GM19351 (cell line): ENCODE measurements around the gene WFDC2.
A peak's percentile ranks its signal among the peaks of the same experiment; 100 is the strongest.

Experiments
- ATAC-seq: cut with Tn5 transposase; IDR thresholded peaks from one replicate; pipeline ENCODE4 v1.9.1; 2021; ENCODE audit warnings: mild to moderate bottlenecking, moderate library complexity; ENCODE audit not compliant: unreplicated experiment

The WFDC2 gene

DNA sequence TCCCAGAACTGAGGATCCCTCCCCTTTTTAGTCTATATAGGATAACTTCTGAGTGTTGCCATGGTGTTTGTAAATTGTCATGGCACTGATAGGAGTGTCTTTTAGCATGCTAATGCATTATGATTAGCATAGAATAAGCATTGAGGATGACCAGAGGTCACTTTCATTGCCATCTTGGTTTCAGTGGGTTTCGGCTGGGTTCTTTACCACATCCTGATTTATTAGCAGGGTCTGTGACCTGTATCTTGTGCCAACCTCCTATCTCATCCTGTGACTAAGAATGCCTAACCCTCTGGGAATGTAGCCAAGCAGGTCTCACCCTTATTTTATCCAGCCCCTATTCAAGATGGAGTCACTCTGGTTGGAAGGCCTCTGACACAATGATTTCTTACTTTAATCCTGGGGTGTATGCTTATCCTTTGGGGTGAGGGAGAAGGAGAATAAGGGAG is 19.6 kb downstream of the WFDC2 start:
- ATAC-seq, result no peak

GRCh38 chr20:45495501-45495941 is 26.0 kb downstream of the WFDC2 start:
- no peak for ATAC-seq

- no peak for ATAC-seq
Observed at GRCh38 chr20:45496166-45496565, 26.6 kb downstream of the WFDC2 start.

DNA sequence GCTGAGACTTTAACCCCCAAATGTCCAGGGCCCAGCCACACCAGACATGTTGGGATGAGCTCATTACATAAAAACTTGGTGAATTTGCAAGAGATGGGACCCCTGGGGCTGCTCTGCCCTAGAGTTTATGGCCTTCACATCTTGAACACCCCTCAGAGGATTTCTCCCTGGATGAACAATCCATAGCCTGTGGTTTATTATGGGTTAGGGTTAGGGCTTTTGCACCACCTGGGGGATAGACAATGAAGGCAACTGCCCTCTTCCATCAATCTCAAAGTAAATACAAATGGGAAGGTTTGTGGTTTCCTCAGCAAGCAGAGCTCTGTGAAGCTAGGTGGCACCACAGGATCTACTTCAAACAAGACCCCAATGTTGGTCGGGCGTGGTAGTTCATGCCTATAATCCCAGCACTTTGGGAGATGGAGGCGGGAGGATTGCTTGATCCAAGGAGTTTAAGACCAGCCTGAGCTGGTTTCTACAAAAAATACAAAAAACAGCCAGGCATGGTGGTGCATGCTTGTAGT is 28.5 kb downstream of the WFDC2 start:
- no peak for ATAC-seq

- ATAC-seq, result no peak
Observed at GRCh38 chr20:45500022-45500421, 30.5 kb downstream of the WFDC2 start.

GRCh38 chr20:45501600-45501999 is 32.0 kb downstream of the WFDC2 start:
- no peak for ATAC-seq

GRCh38 chr20:45502561-45502960 is 33.0 kb downstream of the WFDC2 start:
- ATAC-seq, result no peak

DNA sequence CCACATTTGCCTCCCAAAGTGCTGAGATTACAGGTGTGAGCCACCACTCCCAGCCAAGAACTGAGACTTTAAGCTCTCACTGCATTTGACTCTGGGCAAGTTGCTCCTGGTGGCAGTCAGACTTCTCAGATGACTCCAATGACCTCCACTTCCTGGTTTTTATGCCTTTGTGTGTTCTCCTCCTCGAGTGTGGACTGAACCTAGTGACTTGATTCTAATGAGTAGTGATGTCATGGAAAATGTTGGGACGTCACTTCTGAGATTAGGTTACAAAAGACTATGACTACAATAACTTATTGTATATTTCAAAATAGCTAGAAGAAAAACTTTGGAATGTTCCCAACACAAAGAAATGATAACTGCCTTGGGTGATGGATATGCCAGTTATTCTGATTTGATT is 33.9 kb downstream of the WFDC2 start:
- no peak for ATAC-seq

GRCh38 chr20:45506398-45506797 is 36.8 kb downstream of the WFDC2 start:
- no peak for ATAC-seq

DNA sequence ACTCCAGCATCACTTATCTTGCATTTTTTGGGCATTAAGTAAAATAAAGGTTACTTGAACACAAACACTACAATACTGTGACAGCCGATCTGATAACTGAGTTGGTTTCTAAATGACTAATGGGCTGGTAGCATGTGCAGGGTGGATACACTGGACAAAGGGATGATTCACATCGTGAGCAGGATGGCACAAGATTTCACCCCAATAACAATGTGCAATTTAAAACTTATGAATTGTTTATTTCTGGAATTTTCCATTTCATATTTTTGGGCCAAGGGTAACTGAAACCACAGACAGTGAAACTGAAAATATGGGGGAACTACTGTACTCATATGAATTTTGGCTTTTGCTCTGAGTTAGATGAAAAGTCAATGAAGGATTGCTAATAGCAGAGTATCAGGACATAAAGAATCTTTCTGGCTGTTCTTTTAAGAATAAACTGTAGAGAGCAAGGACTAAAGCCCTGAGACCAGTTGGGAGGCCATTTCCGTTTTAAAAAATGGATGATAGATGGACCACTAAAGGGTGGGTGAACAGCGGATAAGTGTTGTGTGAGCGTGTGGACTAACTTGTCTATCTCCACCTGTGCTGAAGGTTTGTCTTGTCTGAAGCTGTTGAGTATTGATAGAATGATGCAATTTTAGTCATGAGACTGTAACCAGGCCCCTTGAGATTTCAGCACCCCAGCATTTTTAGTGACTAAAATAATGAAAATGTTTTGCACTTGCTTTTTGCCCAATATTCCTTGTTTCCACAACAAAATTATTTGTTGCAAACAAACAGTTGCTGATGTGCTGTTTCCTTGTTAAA is 37.7 kb downstream of the WFDC2 start:
- ATAC-seq, result peak; percentile 50

- ATAC-seq, result no peak
Observed at GRCh38 chr20:45508068-45508886, 38.7 kb downstream of the WFDC2 start.

GRCh38 chr20:45509091-45509490 is 39.5 kb downstream of the WFDC2 start:
- ATAC-seq, result no peak

DNA sequence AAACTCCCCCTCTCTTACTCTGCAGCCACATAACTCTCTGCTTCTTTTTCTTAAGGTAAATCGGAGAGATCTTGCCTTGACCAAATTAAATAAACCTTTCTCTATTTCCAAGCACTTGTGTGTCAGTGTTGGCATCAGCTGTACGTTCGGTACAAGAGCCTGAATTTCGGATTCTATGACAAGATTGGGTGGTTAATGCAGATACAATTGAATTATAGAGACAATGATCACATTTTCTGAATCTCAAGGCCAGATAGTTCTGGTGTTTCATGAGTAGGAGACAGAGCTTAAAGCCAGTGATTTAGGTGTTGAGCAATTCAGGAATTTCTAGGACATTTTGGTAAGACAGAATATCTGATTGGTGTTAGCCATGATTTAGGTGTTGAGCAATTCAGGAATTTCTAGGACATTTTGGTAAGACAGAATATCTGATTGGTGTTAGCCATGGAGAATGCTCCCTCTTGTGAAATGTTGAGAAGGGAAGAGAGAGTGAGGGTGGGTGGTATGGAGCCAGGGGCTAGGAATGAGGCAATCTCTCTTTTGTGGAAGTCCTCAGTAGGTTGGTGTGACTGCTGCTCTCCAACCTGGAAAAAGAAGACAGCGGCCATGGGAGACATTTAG is 40.8 kb downstream of the WFDC2 start:
- no peak for ATAC-seq

DNA sequence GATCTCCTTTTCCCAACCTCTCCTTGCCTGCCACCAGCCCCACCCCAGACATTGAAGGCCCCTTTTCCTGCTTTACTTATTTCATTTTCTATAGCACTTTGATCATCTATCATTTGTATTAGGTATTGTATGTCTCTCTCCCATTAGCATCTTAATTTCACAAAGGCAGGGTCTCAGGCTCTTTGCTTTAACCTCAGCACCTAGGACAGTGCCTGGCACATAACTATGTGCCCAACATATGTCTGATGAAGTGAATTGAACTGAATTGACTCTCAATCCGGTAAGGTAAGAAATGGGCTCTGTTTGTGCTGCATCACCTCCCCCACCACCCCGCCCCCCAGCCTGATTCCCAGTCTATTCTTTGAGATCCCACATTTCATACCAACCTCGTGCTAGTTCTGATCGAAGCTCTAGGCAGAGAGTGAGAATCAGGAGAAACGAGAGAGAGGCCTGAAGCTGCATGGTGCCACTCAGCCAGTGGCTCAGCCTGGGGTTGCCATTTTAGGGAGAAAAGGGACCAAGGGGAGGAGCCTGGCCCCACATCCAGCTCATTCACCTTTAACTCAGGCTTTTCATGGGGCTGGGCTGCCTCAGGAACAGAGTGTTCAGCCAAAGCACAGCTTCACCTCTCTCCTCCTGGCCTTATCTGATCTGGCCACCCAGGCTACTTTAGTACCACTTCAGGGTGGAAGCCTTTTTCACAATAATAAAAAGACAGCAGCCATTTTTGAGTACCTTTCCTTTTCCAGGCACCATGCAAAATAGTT is 45.8 kb downstream of the WFDC2 start, which contains the start of gene SPINT3:
SPINT3 (minus strand) TSS at position 476 of the 767 bp plus-strand sequence; CDS start at position 462, 14 bp downstream.
- ATAC-seq, result no peak

GRCh38 chr20:45518282-45518681 is 48.7 kb downstream of the WFDC2 start:
- no peak for ATAC-seq

DNA sequence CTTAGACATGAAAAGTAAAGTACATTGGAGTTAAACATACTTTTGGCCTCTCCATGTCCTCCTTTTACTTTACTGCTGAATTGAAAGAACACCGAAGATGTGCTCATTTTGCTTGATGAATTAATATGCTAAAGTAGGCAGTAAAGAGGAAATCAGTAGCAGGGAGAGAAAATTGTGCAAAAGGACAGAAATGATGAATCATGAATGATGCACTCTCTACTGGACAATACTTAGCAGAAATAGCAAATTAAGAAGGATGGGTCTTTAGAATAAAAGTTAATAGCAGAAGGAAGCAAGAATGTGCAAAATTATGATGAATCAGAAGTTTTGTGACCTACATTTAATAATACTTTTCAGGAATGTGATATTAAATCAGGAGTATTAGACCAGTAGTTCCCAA is 54.3 kb downstream of the WFDC2 start:
- ATAC-seq, result no peak

GRCh38 chr20:45527294-45527693 is 57.7 kb downstream of the WFDC2 start:
- no peak for ATAC-seq
